Adrenal gland (tissue), 5 donors: ENCODE results near the gene E2F4.

Experiments used
- CTCF ChIP-seq, 6 experiments: fragments of 450-650 bp in 4 of 6; fragments of 200-600 bp in 2 of 6; sonication (generic) in 1 of 6; IDR thresholded peaks; 1 replicate in 5 of 6; 2 replicates in 1 of 6; pipeline versions ENCODE4 v1.5.1 to v1.8.0; 2016 to 2021; ENCODE audit warnings: antibody characterized with exemption in 6 of 6, mild to moderate bottlenecking in 2 of 6, moderate library complexity in 1 of 6
- POLR2A ChIP-seq, 2 donors: fragments of 450-650 bp; IDR thresholded peaks; one replicate each; pipeline ENCODE4 v1.6.1; 2017; ENCODE audit warnings: antibody characterized with exemption in 2 of 2, mild to moderate bottlenecking in 2 of 2, moderate library complexity in 1 of 2
- donor health status: DM: no; HTN: no; CAD: no.

- TF ChIP-seq CTCF (IDR thresholded peaks at IDR 0.05) = no peak
- TF ChIP-seq POLR2A (IDR thresholded peaks at IDR 0.05) = no peak
These were observed 17.6 kb downstream of the E2F4 start for GRCh38 chr16:67209565-67209964.
